DOHH2 (cell line): ENCODE measurements around the gene ITGAE.

Source experiments
- H3F3A ChIP-seq: fragments of 200-600 bp; sonication (generic), shearing (Covaris generic); 2 replicates; pipeline ENCODE4 v1.6.0; 2016; ENCODE audit warnings: antibody characterized with exemption, mild to moderate bottlenecking; ENCODE audit not compliant: control insufficient read depth, insufficient read depth
- H3K27ac ChIP-seq: fragments of 200-600 bp; sonication (generic); 2 replicates; pipeline ENCODE4 v1.5.1; 2014; ENCODE audit warnings: low read depth, mild to moderate bottlenecking, low read length, moderate library complexity
- H3K27me3 ChIP-seq: fragments of 200-600 bp; sonication (generic); 2 replicates; pipeline ENCODE4 v1.6.1; 2014; ENCODE audit warnings: mild to moderate bottlenecking, low read length, mixed read lengths; ENCODE audit not compliant: control insufficient read depth
- H3K36me3 ChIP-seq: fragments of 200-600 bp; sonication (generic); 2 replicates; pipeline ENCODE4 v1.6.1; 2014; ENCODE audit warnings: mild to moderate bottlenecking, low read length, moderate library complexity, mixed read lengths; ENCODE audit not compliant: control insufficient read depth
- H3K4me1 ChIP-seq: fragments of 200-600 bp; sonication (generic); 2 replicates; pipeline ENCODE4 v1.6.1; 2014; ENCODE audit warnings: mild to moderate bottlenecking, low read length, mixed read lengths; ENCODE audit not compliant: control insufficient read depth
- H3K4me2 ChIP-seq: fragments of 200-600 bp; sonication (generic); 2 replicates; pipeline ENCODE4 v1.6.0; 2014; ENCODE audit warnings: mild to moderate bottlenecking, low read length, moderate library complexity
- H3K4me3 ChIP-seq: fragments of 200-600 bp; sonication (generic); 2 replicates; pipeline ENCODE4 v1.5.1; 2014; ENCODE audit warnings: mild to moderate bottlenecking, low read length, mixed read lengths
- H3K79me2 ChIP-seq: fragments of 200-600 bp; sonication (generic); 2 replicates; pipeline ENCODE4 v1.6.1; 2014; ENCODE audit warnings: mild to moderate bottlenecking, low read length, mixed read lengths; ENCODE audit not compliant: control insufficient read depth
- H3K9me2 ChIP-seq: fragments of 200-600 bp; sonication (generic); replicated peaks from 2 replicates; pipeline ENCODE4 v1.6.1; 2014; ENCODE audit warnings: mild to moderate bottlenecking, low read length, mixed read lengths; ENCODE audit not compliant: control insufficient read depth
- H3K9me3 ChIP-seq: fragments of 200-600 bp; sonication (generic); 2 replicates; pipeline ENCODE4 v1.6.1; 2014; ENCODE audit warnings: antibody characterized with exemption, low read length, mixed read lengths; ENCODE audit not compliant: control insufficient read depth, insufficient read depth
- H4K20me1 ChIP-seq: fragments of 200-600 bp; sonication (generic); 2 replicates; pipeline ENCODE4 v1.6.0; 2014; ENCODE audit warnings: low read depth, mild to moderate bottlenecking, antibody characterized with exemption, low read length, moderate library complexity; ENCODE audit not compliant: control insufficient read depth, insufficient read depth
- EZH2phosphoT487 ChIP-seq: fragments of 200-600 bp; sonication (generic); IDR thresholded peaks from 2 replicates; pipeline ENCODE4 v1.6.1; 2017; ENCODE audit warnings: borderline replicate concordance, mild to moderate bottlenecking, antibody characterized with exemption, low read length, moderate library complexity, mixed read lengths
- TF ChIP-seq, protein P1 (sequence below): fragments of 200-600 bp; sonication (generic); IDR thresholded peaks from one replicate; pipeline ENCODE4 v1.5.1; 2014; ENCODE audit warnings: antibody characterized with exemption, mild to moderate bottlenecking, low read depth, low read length; ENCODE audit not compliant: poor library complexity, severe bottlenecking

ITGAE gene

DNA sequence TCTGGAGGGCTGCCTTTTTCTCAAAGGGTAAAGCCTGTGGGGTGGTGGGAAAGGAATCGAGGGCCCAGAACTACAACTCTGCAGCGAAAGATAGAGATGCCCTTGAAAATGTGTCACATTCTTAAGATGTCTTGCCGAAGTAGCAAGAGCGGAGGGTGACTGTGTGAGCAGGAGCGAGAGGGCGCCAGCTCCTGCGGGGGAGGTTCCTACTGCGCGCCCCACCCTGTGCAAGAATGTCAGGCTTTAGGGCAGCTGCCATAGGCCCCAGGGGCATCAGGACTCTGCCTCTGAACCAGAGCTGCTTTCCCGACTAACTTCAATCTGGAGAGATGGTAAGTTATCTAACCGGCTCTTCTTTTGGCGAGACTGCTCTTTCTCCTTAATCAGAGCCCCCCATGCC is 11.8 kb upstream of the ITGAE start:
- Histone ChIP-seq H3K9me2 (no peaks in the 10 kb centered on the region), H3K27ac (no peak overlapping the region), H4K20me1 (no peaks in the 10 kb centered on the region), H3K4me3 (no peak overlapping the region), H3K79me2 (peaks cover 27% of the 10 kb centered on the region), H3K4me1 (peaks cover 75% of the 10 kb centered on the region), H3K9me3 (no peaks in the 10 kb centered on the region), H3F3A (peaks cover 28% of the 10 kb centered on the region), H3K36me3 (peaks cover 81% of the 10 kb centered on the region), H3K27me3 (no peaks in the 10 kb centered on the region), H3K4me2 (no peak overlapping the region)
- TF ChIP-seq, protein P1, sequence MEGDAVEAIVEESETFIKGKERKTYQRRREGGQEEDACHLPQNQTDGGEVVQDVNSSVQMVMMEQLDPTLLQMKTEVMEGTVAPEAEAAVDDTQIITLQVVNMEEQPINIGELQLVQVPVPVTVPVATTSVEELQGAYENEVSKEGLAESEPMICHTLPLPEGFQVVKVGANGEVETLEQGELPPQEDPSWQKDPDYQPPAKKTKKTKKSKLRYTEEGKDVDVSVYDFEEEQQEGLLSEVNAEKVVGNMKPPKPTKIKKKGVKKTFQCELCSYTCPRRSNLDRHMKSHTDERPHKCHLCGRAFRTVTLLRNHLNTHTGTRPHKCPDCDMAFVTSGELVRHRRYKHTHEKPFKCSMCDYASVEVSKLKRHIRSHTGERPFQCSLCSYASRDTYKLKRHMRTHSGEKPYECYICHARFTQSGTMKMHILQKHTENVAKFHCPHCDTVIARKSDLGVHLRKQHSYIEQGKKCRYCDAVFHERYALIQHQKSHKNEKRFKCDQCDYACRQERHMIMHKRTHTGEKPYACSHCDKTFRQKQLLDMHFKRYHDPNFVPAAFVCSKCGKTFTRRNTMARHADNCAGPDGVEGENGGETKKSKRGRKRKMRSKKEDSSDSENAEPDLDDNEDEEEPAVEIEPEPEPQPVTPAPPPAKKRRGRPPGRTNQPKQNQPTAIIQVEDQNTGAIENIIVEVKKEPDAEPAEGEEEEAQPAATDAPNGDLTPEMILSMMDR, result no peak
- TF ChIP-seq EZH2phosphoT487, result no peak

DNA sequence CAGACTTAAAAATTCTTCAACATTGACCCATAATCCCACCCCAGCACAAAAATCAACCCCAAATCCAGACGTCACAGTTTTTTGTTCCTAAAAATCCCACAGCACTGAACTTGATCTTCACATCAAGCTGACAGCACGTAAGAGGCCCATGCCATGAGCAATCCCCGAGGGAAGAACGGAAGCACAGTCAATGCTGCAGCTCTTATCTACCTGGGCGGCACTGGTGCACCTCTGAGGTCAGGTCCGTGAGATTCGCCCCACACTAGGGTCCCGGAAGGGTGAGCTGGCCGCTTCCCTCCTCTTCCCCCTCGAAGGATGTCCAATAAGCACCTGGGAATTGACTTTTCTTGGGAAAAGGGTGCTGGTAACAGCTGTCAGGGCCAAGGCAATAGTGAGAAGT is 11.3 kb upstream of the ITGAE start:
- no peaks in the 10 kb centered on the region for H4K20me1 ChIP-seq
- peaks cover 28% of the 10 kb centered on the region for H3F3A ChIP-seq
- no peaks in the 10 kb centered on the region for H3K27me3 ChIP-seq
- peaks cover 27% of the 10 kb centered on the region for H3K79me2 ChIP-seq
- no peak overlapping the region for H3K4me2 ChIP-seq
- no peaks in the 10 kb centered on the region for H3K9me2 ChIP-seq
- no peaks in the 10 kb centered on the region for H3K9me3 ChIP-seq
- no peak overlapping the region for H3K27ac ChIP-seq
- H3K4me1 ChIP-seq, result peaks cover 73% of the 10 kb centered on the region
- TF ChIP-seq, protein P1, result no peak
- no peak for TF ChIP-seq EZH2phosphoT487
- peaks cover 78% of the 10 kb centered on the region for H3K36me3 ChIP-seq
- H3K4me3 ChIP-seq, result no peak overlapping the region

DNA sequence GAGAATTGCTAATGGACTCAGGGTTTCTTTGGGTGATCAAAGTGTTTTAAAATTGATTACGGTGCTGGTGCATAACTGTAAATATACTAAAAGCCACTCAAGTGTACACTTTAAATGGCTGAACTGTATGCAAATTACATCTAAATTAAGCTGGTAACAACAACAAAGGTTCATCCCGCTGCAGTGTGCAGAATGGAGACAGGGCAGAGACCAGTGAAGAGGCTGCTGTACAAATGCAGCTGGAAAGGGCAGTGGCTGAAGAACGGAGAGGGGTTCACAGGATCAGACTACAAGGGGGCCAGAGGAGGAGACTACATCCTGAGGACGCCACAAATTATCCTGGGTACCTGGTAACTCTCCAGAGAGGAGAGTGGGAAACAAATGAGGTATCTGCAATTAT is 9.0 kb upstream of the ITGAE start:
- Histone ChIP-seq H3K4me1 (peaks cover 59% of the 10 kb centered on the region), H3F3A (peaks cover 27% of the 10 kb centered on the region), H3K36me3 (peaks cover 59% of the 10 kb centered on the region), H3K27me3 (no peaks in the 10 kb centered on the region), H3K4me3 (peak overlapping the region; percentile 69), H3K9me2 (no peaks in the 10 kb centered on the region), H3K79me2 (peaks cover 22% of the 10 kb centered on the region), H4K20me1 (no peaks in the 10 kb centered on the region), H3K9me3 (no peaks in the 10 kb centered on the region), H3K4me2 (peak overlapping the region; percentile 84), H3K27ac (peak overlapping the region; percentile 85)
- TF ChIP-seq EZH2phosphoT487, result no peak
- TF ChIP-seq, protein P1, result no peak
